Left ventricle myocardium superior (tissue), 1 donor: ENCODE measurements around the gene YWHAE. TPM values are rescaled to one million over a fixed set of nuclear protein-coding genes. Genes with fewer than 3 reads are reported as not detected.
"Not testable (repeated sequence)": the region's sequence is repeated elsewhere in the genome, so short reads cannot be mapped to it uniquely, and the experiment has no call there.

Experiments
- ATAC-seq: fragments of 200-7000 bp; cut with Tn5 transposase; one replicate; pipeline ENCODE4 v1.9.1; 2020; ENCODE audit warnings: mild to moderate bottlenecking, moderate library complexity
- DNase-seq: peaks from one replicate; pipeline ENCODE4 v3.0.0-alpha.2; 2020
- intact Hi-C: fragments of 100-400 bp; cut with micrococcal nuclease; formaldehyde crosslinking; loops from one replicate; pipeline ENCODE4 v1.11.0; 2022
- total RNA-seq: library from RNA; stranded (reverse); fragmentation: NEBNext Ultra II Directional; extraction: Animal tissue kit (Norgen Biotek cat#: 25700); gene quantifications from one replicate; pipeline ENCODE4 v1.2.1, GENCODE V29; 2021
- donor health status: DM: no; HTN: yes; CAD: no; lungs with severe emphysema.

YWHAE gene
- total RNA-seq, 1 donor from 2014 or later: 620 TPM

- intact Hi-C loops: no loop called here
- DNase-seq (no peak), ATAC-seq (peak; percentile 62)
Measured at GRCh38 chr17:1414001-1414574, 14.1 kb upstream of the YWHAE start.

GRCh38 chr17:1413281-1413791, 13.3 kb upstream of the YWHAE start:
- intact Hi-C loops: no loop called here

GRCh38 chr17:1412185-1413110, 12.4 kb upstream of the YWHAE start:
- no peak for ATAC-seq
- intact Hi-C loops: no loop called here
- no peak for DNase-seq

More at GRCh38 chr17:1413281-1413791, 13.3 kb upstream of the YWHAE start:
- peak; percentile 86 for ATAC-seq
- DNase-seq: peak; percentile 83

- DNase-seq: no peak
- intact Hi-C loops: no loop called here
- ATAC-seq: no peak
Measured at GRCh38 chr17:1402262-1402586, 2.2 kb upstream of the YWHAE start.

- DNase-seq: peak; percentile 74
- ATAC-seq: peak; percentile 56
- intact Hi-C loops: no loop called here
Measured at GRCh38 chr17:1398931-1399678, 917 bp downstream of the YWHAE start.

GRCh38 chr17:1398028-1398427, 2.0 kb downstream of the YWHAE start:
- ATAC-seq (no peak), DNase-seq (no peak)

GRCh38 chr17:1395876-1396665, 4.0 kb downstream of the YWHAE start:
- intact Hi-C loops, ATAC-seq, DNase-seq: not testable (repeated sequence)

More at GRCh38 chr17:1398028-1398427, 2.0 kb downstream of the YWHAE start:
- intact Hi-C loops: no loop called here

- DNase-seq (no peak), ATAC-seq (no peak)
- intact Hi-C loops: no loop called here
Measured at GRCh38 chr17:1391577-1391976, 8.4 kb downstream of the YWHAE start.

GRCh38 chr17:1390432-1391367, 9.3 kb downstream of the YWHAE start:
- intact Hi-C loops: no loop called here
- ATAC-seq (peak; percentile 81), DNase-seq (no peak)

- intact Hi-C loops, DNase-seq, ATAC-seq: not testable (repeated sequence)
Measured at GRCh38 chr17:1387490-1388227, 12.4 kb downstream of the YWHAE start.

- DNase-seq, ATAC-seq, intact Hi-C loops: not testable (repeated sequence)
Measured at GRCh38 chr17:1386675-1387190, 13.3 kb downstream of the YWHAE start.

- ATAC-seq (no peak), DNase-seq (no peak)
- intact Hi-C loops: no loop called here
Measured at GRCh38 chr17:1386265-1386664, 13.8 kb downstream of the YWHAE start.

- ATAC-seq (no peak), DNase-seq (no peak)
- intact Hi-C loops: no loop called here
Measured at GRCh38 chr17:1385861-1386260, 14.2 kb downstream of the YWHAE start.

GRCh38 chr17:1384905-1385435, 15.1 kb downstream of the YWHAE start:
- ATAC-seq: no peak
- intact Hi-C loops: no loop called here
- no peak for DNase-seq

GRCh38 chr17:1379930-1380313, 20.1 kb downstream of the YWHAE start:
- intact Hi-C loops: no loop called here
- ATAC-seq: peak; percentile 10
- DNase-seq: no peak

- ATAC-seq (peak; percentile 18), DNase-seq (no peak)
- intact Hi-C loops: no loop called here
Measured at GRCh38 chr17:1379208-1379929, 20.7 kb downstream of the YWHAE start.
